Neural cell (in vitro differentiated cells): ENCODE measurements around the gene KRT85. TPM values are rescaled to one million over a fixed set of nuclear protein-coding genes. Genes with fewer than 3 reads are reported as not detected.

ENCODE experiments used
- H2AFZ ChIP-seq: fragments of 200-600, 300-800 bp; sonication (generic), shearing (Covaris generic); 2 replicates; pipeline ENCODE4 v1.6.0; 2014; ENCODE audit warnings: low read depth, mild to moderate bottlenecking, antibody characterized with exemption, low read length, moderate library complexity
- H3F3A ChIP-seq: fragments of 200-600 bp; shearing (Covaris generic); 2 replicates; pipeline ENCODE4 v1.6.1; 2016; ENCODE audit warnings: mild to moderate bottlenecking, moderate library complexity, mixed read lengths, antibody characterized with exemption, low read length; ENCODE audit not compliant: insufficient read depth, poor library complexity, severe bottlenecking
- H3K27ac ChIP-seq: fragments of 200-600, 300-800 bp; sonication (generic), shearing (Covaris generic); 2 replicates; pipeline ENCODE4 v1.5.1; 2014; ENCODE audit warnings: mild to moderate bottlenecking, low read length, moderate library complexity
- H3K27me3 ChIP-seq: fragments of 300-800, 200-600 bp; sonication (generic), shearing (Covaris generic); 2 replicates; pipeline ENCODE4 v1.6.0; 2014; ENCODE audit warnings: mild to moderate bottlenecking, low read depth, low read length, moderate library complexity; ENCODE audit not compliant: insufficient read depth
- H3K36me3 ChIP-seq: fragments of 300-800, 200-600 bp; sonication (generic), shearing (Covaris generic); 2 replicates; pipeline ENCODE4 v1.5.1; 2014; ENCODE audit warnings: mild to moderate bottlenecking, antibody characterized with exemption, low read length, moderate library complexity; ENCODE audit not compliant: insufficient read depth
- H3K4me2 ChIP-seq: fragments of 300-800, 200-600 bp; sonication (generic), shearing (Covaris generic); 2 replicates; pipeline ENCODE4 v1.6.0; 2014; ENCODE audit warnings: mild to moderate bottlenecking, low read length
- H3K4me3 ChIP-seq: fragments of 300-800, 200-600 bp; sonication (generic), shearing (Covaris generic); 2 replicates; pipeline ENCODE4 v1.5.1; 2014; ENCODE audit warnings: mild to moderate bottlenecking, low read length, moderate library complexity
- H3K79me2 ChIP-seq: fragments of 200-600 bp; shearing (Covaris generic); replicated peaks from 2 replicates; pipeline ENCODE4 v1.6.0; 2014; ENCODE audit warnings: mild to moderate bottlenecking, low read length, moderate library complexity; ENCODE audit not compliant: insufficient read depth
- H3K9ac ChIP-seq: fragments of 300-800, 200-600 bp; sonication (generic), shearing (Covaris generic); 2 replicates; pipeline ENCODE4 v1.6.1; 2016; ENCODE audit warnings: mild to moderate bottlenecking, low read length, mixed read lengths
- H3K9me2 ChIP-seq: fragments of 200-600 bp; shearing (Covaris generic); 2 replicates; pipeline ENCODE4 v1.6.1; 2016; ENCODE audit warnings: mild to moderate bottlenecking, low read length, mixed read lengths; ENCODE audit not compliant: insufficient read depth
- H3K9me3 ChIP-seq: fragments of 200-600, 300-800 bp; sonication (generic), shearing (Covaris generic); 2 replicates; pipeline ENCODE4 v1.6.1; 2016; ENCODE audit warnings: mild to moderate bottlenecking, mixed run types, low read length, moderate library complexity, mixed read lengths
- H4K20me1 ChIP-seq: fragments of 200-600 bp; shearing (Covaris generic); 2 replicates; pipeline ENCODE4 v1.6.1; 2016; ENCODE audit warnings: mild to moderate bottlenecking, mixed run types; ENCODE audit not compliant: insufficient read depth
- CTCF ChIP-seq: fragments of 450-650 bp; IDR thresholded peaks from 2 replicates; pipeline ENCODE4 v1.5.1; 2014; ENCODE audit warnings: antibody characterized with exemption, mild to moderate bottlenecking, moderate library complexity; ENCODE audit not compliant: poor library complexity, severe bottlenecking
- EP300 ChIP-seq: fragments of 450-650 bp; conservative IDR thresholded peaks from 2 replicates; pipeline ENCODE4 v1.6.1; 2014; ENCODE audit warnings: antibody characterized with exemption, mild to moderate bottlenecking, moderate library complexity; ENCODE audit not compliant: poor library complexity, severe bottlenecking
- EZH2 ChIP-seq: fragments of 200-600, 300-800 bp; shearing (Covaris generic), sonication (generic); IDR thresholded peaks from 2 replicates; pipeline ENCODE4 v1.6.1; 2014; ENCODE audit warnings: antibody characterized with exemption, low read length, borderline replicate concordance, mild to moderate bottlenecking; ENCODE audit not compliant: insufficient read depth, poor library complexity, severe bottlenecking
- MXI1 ChIP-seq: fragments of 450-650 bp; conservative IDR thresholded peaks from 2 replicates; pipeline ENCODE4 v1.6.1; 2014; ENCODE audit warnings: antibody characterized with exemption, mild to moderate bottlenecking; ENCODE audit not compliant: poor library complexity, severe bottlenecking
- POLR2AphosphoS5 ChIP-seq: IDR thresholded peaks from 2 replicates; pipeline ENCODE4 v1.6.1; 2012
- RAD21 ChIP-seq: fragments of 450-650 bp; conservative IDR thresholded peaks from 2 replicates; pipeline ENCODE4 v1.6.1; 2014; ENCODE audit warnings: antibody characterized with exemption, mild to moderate bottlenecking, moderate library complexity
- REST ChIP-seq: IDR thresholded peaks from 2 replicates; pipeline ENCODE4 v1.6.1; 2012; ENCODE audit warnings: borderline replicate concordance
- SMC3 ChIP-seq: fragments of 450-650 bp; conservative IDR thresholded peaks from 2 replicates; pipeline ENCODE4 v1.6.1; 2014; ENCODE audit warnings: antibody characterized with exemption, mild to moderate bottlenecking, moderate library complexity; ENCODE audit not compliant: poor library complexity
- TAF1 ChIP-seq: IDR thresholded peaks from 2 replicates; pipeline ENCODE4 v1.6.1; 2012; ENCODE audit warnings: low read depth
- polyA plus RNA-seq: library from polyadenylated mRNA; depleted of rRNA; stranded (reverse); fragments of >200 nt; gene quantifications from 2 replicates; pipeline ENCODE4 v1.2.3, GENCODE V29; 2014

The KRT85 gene
- polyA plus RNA-seq, 1 donor from 2014 or later: not detected

- no peak overlapping the region for H2AFZ ChIP-seq
- H3K9me2 ChIP-seq: no peaks in the 10 kb centered on the region
- TF ChIP-seq MXI1 (no peak), RAD21 (no peak), EP300 (no peak), POLR2AphosphoS5 (no peak), REST (no peak), SMC3 (no peak), CTCF (no peak), EZH2 (no peak)
Observed at GRCh38 chr12:52324153-52324444, 43.2 kb downstream of the KRT85 start.

GRCh38 chr12:52323416-52324152 lies 43.7 kb downstream of the KRT85 start:
- TF ChIP-seq POLR2AphosphoS5: no peak
- no peak for TF ChIP-seq RAD21
- TF ChIP-seq CTCF: no peak
- TF ChIP-seq MXI1: no peak
- TF ChIP-seq REST: no peak
- no peak for TF ChIP-seq EZH2
- no peak for TF ChIP-seq SMC3
- no peak for TF ChIP-seq TAF1
- no peak for TF ChIP-seq EP300
- no peaks in the 10 kb centered on the region for H3K36me3 ChIP-seq
- no peaks in the 10 kb centered on the region for H3K9me2 ChIP-seq
- H3K27me3 ChIP-seq: no peaks in the 10 kb centered on the region
- H2AFZ ChIP-seq: no peak overlapping the region
- H3K4me2 ChIP-seq: no peak overlapping the region
- H3K27ac ChIP-seq: no peak overlapping the region
- H4K20me1 ChIP-seq: no peaks in the 10 kb centered on the region
- no peaks in the 10 kb centered on the region for H3K79me2 ChIP-seq
- H3K9ac ChIP-seq: no peak overlapping the region
- no peak overlapping the region for H3K4me3 ChIP-seq
- no peaks in the 10 kb centered on the region for H3F3A ChIP-seq
- H3K9me3 ChIP-seq: no peaks in the 10 kb centered on the region

More at GRCh38 chr12:52324153-52324444, 43.2 kb downstream of the KRT85 start:
- H3F3A ChIP-seq: no peaks in the 10 kb centered on the region
- no peak overlapping the region for H3K27ac ChIP-seq
- H3K27me3 ChIP-seq: no peaks in the 10 kb centered on the region
- H3K9ac ChIP-seq: no peak overlapping the region
- H3K4me2 ChIP-seq: no peak overlapping the region
- no peak overlapping the region for H3K4me3 ChIP-seq
- no peaks in the 10 kb centered on the region for H3K9me3 ChIP-seq
- H3K79me2 ChIP-seq: no peaks in the 10 kb centered on the region
- no peaks in the 10 kb centered on the region for H3K36me3 ChIP-seq
- no peaks in the 10 kb centered on the region for H4K20me1 ChIP-seq
